GM21723 (cell line): ENCODE measurements around the gene USP7.

ENCODE experiments used
- ATAC-seq: cut with Tn5 transposase; IDR thresholded peaks from one replicate; pipeline ENCODE4 v1.9.1; 2021; ENCODE audit warnings: mild to moderate bottlenecking, moderate library complexity; ENCODE audit not compliant: unreplicated experiment

USP7 gene

DNA sequence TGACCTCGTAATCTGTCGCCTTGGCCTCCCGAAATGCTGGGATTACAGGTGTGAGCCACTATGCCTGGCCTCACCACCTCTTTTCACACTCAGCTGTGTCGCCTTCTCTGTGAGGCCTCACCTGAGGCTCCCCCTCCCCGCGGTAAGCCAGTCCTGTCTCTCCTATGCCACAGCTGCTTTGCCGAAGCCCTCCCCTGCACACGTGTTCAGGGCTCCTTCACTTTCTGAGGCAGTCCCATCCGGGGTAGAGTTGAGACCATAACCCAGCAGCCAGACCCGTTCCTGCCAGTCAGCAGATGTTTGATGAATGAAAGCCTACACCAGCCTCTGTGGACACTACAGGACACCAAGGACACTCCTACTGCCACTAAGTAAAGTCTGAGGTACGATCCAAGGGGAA lies 10.6 kb downstream of the USP7 start:
- no peak for ATAC-seq

- ATAC-seq: no peak
Measured at GRCh38 chr16:8952281-8952751, 11.4 kb downstream of the USP7 start.

- no peak for ATAC-seq
Measured at GRCh38 chr16:8951447-8952280, 12.0 kb downstream of the USP7 start.

GRCh38 chr16:8950580-8951077 lies 13.1 kb downstream of the USP7 start:
- ATAC-seq: no peak

GRCh38 chr16:8949536-8950418 lies 13.9 kb downstream of the USP7 start:
- no peak for ATAC-seq

DNA sequence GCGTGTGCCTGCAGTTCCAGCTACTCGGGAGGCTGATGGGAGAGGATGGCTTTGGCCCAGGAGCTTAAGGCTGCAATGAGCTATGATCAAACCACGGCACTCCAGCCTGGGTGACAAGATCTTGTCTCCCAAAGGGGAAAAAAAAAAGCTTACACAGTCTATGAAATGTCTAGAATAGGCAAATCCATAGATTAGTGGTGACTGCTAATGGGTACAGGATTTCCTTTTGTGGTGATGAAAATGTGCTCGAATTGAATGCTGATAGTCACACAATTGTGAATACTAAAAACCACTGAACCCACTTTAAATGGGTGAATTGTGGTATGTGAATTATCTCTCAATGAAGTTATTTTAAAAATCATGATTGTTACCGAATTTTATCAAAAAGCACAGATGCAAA lies 14.9 kb downstream of the USP7 start:
- no peak for ATAC-seq

GRCh38 chr16:8948069-8948593 lies 15.6 kb downstream of the USP7 start:
- no peak for ATAC-seq

- ATAC-seq: no peak
Measured at GRCh38 chr16:8946544-8946943, 17.2 kb downstream of the USP7 start.

DNA sequence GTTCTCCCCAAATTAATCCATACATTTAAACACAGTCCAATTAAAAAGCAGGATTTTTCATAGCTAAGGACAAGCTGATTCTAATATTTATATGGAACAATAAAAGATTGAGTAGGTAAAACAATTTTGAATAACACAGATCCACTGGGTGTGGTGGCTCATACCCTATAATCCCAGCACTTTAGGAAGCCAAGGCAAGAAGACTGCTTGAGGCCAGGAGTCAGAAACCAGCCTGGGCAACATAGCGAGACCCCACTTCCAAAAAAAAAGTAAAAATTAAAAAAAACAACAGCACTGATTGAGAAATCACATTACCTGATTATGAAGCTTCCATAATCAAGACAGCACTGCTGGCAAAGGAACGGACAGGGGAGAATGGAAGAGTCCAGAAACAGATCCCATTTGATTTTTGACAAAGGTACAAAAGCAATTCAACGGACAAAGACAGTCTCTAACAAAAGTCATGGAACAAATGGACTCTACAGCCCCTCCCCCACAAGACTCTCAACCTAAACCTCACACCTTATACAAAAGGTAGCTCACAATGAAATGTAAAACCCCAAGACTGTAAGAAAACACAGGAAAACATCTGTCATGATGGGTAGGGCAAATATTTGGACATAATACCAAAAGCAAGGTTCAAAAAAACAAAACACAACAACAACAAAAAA lies 17.9 kb downstream of the USP7 start:
- no peak for ATAC-seq

DNA sequence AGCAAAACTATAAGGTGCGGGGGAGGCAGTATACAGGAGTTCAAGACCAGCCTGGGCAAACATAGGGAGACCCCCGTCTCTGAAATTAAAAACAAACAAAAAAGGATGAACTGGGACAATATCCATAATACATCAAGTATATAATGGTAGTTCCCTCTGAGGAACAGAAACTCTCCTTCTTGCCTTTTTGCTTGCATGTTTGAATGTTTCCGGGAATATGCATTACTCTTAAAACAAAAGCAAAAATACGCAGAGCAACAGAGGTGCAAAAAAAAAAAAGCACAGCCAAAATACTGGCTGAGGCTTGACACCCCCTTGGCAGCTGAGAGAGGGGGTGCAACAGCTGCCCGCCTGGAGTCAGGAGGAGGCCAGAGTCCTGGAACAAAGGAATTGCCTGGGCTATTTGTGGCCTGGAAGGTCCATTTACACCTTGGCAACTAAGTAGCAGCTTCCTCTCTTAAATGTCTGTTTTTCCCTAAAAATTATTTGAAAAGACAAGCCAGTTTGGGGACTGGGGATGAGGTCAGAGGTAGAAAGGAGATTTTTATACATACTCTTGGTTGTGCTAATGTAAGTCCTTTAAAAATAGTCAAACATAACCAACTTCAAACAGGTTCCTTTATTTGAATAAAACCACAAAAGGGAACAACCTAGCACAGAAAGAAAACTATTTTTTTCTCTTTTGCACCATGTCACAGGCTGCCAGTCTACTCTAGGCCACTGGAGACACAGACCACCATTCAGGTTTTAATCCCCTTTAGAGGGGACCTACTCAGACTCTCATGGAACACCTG lies 19.5 kb downstream of the USP7 start:
- peak; percentile 76 for ATAC-seq

GRCh38 chr16:8943001-8943763 lies 20.5 kb downstream of the USP7 start:
- no peak for ATAC-seq

GRCh38 chr16:8941718-8942344 lies 21.9 kb downstream of the USP7 start:
- ATAC-seq: no peak

- ATAC-seq: no peak
Measured at GRCh38 chr16:8937803-8938202, 25.9 kb downstream of the USP7 start.

DNA sequence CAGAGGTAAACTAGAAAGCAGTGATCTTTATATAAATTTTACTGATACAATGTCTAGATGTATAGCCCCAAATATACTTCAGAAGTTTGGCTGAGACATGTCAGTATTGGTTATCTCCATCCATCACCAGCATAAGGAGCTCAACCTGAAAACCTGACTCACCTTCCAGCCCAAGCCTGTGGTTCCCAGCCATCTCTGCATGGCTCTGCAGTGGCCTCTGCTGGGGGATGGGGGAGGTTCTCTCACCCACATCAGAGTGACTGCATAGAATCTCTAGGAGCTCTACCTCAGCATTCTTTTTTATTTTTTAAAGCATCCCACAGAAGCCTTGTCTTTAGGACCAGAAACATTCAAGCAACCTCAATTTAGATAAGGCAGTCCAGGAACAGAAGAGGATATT lies 27.3 kb downstream of the USP7 start:
- peak; percentile 75 for ATAC-seq

- peak; percentile 24 for ATAC-seq
Measured at GRCh38 chr16:8935989-8936388, 27.7 kb downstream of the USP7 start.

DNA sequence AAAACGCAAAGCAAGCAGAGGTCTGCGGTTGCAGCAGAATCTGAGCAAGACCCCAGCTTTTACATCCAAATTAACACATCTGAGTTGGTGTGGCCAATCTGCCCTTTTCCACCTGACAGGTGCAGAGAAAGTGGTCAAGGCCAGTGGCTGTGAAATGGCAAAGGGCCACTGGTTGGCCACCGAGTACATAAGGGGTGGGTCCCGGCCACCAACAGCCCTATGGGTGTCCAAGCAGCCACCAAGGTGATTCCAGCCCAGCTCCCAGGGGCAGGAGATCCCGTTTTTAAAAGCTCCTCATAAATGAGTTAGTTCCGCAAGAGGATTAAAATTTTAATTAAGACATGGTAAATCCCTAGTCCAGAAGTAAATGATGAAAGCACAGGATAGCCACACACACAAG lies 29.1 kb downstream of the USP7 start:
- no peak for ATAC-seq

DNA sequence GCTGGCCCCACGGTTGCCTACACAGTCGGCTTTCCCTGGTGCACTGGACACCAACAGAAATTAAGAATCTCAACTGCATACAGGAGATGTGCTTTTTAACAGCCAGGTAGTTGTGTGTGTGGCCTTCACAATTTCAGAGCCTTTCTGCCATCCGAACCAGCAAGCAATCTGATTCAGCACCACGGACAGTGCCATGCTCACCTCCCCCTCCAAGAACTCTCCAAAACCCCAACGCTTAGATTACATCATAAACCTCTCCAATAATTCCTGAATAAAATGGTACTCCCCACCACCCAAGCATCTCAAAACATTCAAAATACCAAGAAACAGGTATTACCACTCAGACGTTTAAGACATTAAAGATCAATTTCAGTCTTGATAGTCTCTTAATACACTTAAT lies 31.8 kb downstream of the USP7 start:
- ATAC-seq: no peak

- no peak for ATAC-seq
Measured at GRCh38 chr16:8929086-8929748, 34.5 kb downstream of the USP7 start.
